Measurements from ENCODE around the gene C1orf159.
"Not testable (repeated sequence)": the region's sequence is repeated elsewhere in the genome, so short reads cannot be mapped to it uniquely, and the experiment has no call there.

The C1orf159 gene

DNA sequence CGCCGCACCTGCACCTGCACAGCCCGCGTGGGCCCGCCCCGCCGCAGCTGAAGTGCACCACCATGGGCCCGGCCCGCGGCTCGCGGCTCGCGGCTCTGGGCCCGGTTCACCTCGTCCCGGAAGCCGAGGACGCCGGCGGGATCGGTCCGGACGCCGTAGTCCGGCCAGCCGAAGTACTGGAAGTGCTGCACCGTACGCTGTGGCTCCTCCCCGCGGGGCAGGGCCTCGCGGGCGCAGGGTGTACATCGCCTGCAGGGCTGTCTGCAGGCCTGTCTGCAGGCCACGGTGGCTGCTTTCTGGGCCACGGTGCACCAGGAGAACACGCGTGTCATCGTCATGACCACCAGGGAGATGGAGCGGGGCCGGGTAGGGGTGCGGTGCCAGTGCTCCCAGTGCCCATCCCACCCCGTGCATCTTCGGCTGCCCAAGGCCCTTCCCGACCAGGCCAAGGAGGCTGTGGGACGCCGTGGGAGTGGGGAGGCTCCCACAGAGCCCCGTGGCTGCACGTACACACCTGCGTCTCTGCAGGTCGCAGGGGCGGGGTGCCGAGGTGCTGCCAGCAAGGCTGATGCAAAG lies 48.5 kb downstream of the C1orf159 start:
- no peak for DNase-seq (ENCODE audit: low read depth)

DNA sequence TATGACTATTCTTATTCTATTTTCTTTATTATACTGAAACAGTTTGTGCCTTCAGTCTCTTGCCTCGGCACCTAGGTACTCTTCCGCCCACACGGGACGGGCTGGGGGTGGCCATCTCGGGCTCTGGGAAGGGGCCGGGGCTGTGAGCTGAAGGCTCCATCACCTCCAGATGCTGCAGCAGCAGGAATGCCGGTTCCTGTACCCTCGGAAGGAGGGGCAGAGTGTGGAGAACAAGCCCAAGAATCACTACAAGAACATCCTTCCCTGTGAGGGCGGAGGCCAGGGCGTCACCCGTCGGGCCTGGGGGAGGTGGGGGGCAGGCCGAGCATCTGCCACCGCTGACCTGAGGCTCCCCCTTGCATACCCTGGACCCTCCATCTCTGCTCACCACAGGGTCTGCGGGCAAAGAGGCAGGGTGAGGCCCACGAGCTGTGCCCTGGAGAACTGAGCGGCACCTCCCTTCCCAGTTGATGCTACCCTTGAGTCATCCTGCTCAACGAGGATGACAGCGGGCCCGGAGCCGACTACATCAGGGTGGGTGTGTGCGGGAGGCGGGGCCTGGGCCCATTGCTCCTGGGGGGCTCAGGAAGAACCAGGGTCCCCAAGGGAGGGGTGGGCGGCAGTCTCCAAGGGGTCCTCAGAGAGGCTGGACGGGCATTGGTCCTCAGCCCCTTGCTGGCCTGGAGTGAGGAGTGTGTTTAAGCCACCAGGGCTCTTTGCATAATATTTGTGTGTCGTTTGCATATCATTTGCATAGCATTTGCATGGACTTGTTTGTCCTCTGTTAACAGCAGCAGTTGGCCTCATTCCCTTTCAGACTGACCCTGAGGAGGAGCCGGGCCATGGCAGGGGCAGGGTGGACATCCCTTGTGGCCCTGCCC lies 49.2 kb downstream of the C1orf159 start:
- no peak for DNase-seq (ENCODE audit: low read depth)

DNA sequence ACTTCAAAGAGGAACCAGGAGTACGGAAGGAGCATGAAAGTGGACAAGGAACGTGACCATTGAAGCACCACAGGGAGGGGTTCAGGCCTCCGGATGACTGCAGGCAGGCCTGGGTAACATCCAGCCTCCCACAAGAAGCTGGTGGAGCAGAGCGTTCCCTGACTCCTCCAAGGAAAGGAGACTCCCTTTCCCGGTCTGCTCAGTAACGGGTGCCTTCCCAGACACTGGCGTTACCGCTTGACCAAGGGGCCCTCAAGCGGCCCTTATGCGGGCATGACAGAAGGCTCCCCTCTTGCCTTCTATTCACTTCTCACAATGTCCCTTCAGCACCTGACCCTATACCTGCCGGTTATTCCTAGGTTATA lies 50.0 kb downstream of the C1orf159 start:
- DNase-seq (ENCODE audit: low read depth), result not testable (repeated sequence)

DNA sequence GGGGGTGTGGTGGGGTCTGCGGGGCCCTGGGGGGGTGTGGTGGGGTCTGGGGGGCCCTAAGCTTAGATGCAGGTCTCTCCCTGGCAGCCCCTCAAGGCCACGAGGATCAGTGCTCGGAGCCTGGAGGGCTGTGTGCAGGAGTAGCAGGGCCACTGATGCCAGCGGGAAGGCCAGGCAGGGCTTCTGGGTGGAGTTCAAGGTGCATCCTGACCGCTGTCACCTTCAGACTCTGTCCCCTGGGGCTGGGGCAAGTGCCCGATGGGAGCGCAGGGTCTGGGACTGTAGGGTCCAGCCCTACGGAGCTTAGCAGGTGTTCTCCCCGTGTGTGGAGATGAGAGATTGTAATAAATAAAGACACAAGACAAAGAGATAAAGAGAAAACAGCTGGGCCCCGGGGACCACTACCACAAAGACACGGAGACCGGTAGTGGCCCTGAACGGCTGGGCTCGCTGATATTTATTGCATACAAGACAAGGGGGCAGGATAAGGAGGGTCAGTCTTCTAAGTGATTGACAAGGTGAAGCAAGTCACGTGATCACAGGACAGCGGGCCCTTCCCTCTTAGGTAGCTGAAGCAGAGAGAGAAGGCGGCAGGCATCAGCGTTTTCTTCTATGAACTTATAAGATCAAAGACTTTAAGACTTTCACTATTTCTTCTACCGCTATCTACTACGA lies 50.5 kb downstream of the C1orf159 start:
- DNase-seq (ENCODE audit: low read depth), result no peak

DNA sequence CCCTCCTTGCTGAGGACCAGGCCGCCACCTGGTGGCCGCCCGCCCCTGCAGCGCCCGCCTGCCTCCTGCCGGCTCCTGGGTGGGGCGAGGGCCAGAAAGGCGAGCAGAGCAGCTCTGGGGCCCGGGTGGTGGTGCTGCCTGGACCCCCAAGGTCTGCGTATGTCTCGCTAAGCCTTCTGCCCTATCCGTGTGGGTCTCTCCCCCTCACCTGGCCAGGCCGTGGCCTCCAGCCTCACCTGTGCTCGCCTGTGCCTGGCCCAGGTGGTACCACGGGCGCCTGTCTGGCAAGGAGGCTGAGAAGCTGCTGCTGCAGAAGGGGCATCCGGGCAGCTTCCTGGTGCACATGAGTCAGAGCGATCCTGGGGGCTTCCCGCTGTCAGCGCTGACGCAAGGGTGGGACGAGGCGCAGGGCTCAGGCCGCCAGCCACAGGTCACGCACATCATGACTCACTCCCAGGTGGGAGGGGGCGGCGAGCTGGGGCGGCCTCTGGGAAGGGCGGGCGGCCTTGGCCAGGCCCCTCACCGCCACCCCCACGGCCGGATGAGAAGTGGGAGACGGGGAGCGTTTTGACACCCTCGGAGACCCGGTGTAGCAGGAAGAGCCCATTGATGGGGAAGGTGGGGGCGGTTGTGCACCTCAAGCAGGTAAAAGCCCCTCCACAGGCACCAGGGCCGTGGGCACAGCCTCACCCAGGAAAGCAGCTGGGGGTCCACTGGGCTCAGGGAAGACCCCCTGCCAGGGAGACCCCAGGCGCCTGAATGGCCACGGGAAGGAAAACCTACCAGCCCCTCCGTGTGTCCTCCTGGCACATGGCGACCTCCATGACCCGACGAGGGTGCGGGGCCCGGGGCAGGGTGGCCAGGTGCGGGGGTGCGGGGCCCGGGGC lies 51.7 kb downstream of the C1orf159 start:
- no peak for DNase-seq (ENCODE audit: low read depth)

DNA sequence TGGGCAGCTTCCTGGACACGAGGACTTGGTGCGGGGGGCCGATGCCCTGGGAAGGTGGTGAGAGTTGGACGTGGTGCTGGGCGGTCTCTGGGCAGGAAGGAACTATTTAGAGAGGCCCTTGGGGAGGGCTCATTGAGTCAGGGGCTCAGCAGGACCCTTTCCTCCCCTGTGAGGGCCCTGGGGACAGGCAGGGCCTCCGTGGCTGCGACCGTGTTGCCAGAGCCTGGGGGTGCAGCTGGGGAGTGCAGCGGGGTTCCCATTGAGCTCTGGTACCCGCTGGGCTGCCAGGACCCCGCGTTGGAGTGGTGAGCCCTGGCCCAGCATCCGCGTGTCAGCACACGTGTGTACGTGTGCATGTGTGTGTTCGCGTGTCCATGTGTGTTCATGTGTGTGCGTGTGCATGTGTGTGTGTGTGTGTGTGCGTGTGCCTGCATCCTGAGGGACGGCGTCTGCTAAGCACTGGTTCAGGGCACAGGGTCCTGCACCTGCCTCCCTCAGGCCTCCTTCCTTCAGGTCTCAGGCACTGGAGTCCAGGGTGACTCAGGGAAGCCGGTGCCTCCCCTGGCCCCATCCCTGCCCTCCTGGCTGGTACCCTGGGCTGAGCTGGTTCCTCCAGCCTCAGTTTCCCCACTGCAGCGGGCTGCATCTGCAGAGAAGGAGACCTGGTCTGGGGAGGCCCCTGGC lies 52.5 kb downstream of the C1orf159 start:
- DNase-seq (ENCODE audit: low read depth), result no peak

DNA sequence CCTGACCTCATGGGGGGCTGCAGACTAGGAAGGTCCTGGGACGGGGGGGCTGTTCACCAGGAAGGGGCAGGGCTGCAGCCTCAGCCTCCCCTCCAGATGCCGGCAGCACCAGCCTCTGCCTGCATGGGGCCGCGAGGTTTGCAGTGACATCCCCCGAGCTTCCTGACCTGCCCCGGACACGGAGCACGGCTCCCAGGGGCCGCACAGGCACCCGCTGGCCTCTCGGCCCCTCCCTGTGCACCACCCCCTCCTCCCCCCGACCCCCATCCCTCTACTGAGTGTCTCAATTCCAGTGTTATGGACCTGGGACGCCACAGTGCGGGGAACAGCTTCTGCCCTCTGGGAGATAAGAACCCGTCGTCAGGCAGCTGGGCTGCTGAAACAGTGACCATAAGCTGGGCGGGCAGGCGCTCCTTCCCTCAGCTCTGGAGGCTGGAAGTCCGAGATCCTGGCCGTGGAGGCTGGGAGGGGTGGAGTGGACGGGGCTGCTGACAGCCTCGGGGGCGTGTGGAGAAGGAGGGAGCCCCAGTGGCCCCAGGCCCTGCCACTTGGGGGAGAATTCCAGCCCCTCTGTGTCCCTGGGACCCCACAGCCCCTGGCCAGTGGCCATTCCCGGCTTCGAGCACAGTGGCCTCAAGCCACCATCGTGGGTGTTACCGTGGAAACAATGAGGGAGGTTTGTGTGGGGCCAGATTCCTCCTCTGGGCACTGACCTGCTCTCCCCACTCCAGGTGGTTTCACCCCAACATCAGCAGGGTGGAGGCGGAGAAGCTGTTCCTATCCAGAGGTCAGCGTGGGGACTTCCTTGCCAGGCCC lies 53.3 kb downstream of the C1orf159 start:
- no peak for DNase-seq (ENCODE audit: low read depth)

DNA sequence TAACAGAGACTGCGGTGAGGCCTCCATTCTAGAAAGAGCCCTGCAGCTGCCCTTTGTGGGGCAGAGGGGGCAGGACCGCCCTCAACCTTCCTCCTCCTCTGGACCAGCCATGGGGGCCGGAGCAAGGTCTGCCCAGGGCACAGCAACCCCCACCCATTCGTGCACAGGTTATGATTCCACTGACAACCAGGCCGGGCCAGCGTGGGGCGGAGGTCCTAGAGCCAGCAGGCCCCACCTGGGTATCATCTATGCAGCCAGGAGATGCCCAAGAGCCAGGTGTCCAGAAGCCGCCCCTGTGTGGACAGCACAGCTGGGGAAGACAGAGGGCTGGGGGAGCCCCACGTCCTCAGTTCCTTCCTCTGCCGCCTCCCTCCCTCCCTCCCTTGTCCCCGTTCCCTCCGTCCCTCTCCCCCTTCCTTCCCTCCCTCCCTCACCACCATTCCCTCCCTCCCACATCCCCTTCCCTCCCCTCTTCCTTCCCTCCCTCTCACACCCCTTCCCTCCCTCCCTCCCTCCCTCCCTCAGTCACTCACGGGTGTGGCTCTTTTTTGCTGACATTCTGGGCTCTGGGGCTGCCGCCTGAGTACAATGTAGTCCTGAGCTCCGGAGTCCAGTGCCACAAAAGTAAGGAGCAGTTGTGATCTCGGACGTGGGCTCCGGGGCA lies 54.1 kb downstream of the C1orf159 start:
- DNase-seq (ENCODE audit: low read depth), result no peak

DNA sequence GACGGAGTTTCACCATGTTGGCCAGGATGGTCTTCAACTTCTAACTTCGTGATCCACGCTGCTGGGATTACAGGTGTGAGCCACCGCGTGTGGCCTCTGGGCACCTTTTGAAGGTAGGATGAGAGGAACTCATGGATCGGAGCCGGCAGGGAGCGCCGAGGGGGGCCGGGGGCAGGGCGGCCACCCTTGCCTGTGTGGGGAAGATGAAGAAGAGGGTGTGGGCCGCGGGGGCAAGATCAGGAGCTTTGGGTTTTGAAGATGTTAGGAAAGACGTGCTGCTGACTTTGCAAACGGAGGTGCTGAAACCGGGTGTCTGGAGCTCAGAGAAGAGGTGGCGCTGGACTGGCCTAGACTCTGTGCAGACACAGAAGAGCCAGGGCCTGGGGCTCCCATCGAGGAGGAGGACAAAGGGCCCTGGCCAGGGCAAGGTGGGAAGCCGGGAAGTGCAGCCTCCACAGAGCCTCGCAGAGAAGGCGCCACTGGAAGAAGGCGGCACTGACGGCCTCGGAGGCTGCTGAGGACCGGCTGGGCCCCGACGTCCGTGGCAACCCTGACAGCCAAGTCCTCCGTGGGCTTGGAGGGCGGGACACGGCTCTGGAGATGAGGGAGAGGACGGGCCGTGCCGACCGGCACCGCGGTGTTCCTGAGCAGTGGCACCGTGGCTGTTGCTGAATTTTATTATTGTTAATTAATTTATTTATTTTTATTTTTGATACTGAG lies 55.4 kb downstream of the C1orf159 start:
- no peak for DNase-seq (ENCODE audit: low read depth)

DNA sequence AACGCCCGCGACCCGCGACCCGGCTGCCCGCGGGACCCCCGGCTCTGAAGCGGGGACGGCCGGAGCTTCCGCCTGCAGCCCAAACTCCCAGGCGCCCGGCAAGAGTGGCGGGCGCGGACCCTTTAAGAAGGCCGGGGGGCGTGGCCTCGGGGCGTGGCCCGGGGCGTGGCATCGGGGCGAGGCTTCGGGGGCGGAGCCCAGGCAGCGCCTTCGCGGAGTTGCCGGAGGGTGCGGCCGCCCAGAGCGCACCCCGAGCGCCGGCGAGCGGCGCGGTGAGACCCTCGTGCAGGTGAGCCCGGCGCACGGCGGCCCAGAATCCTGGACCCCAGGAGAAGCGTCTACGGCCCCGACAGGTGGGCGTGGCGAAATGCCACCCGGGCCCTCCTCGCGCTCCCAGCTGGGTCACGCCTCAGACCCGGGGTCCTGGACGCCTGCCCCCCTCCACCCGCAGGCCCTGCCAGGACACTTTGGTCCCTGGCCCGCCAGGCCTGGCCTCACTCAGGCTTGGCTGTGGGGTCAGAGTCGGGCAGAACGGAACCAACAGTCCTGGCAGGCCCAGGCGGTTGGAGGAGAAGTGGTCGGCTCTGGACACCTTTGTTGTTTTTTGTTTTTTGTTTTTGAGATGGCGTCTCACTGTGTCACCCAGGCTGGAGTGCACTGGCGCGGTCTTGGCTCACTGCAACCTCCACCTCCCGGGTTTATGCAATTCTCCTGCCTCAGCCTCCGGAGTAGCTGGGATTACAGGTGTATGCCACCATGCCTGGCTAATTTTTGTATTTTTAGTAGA lies 56.2 kb downstream of the C1orf159 start:
- no peak for DNase-seq (ENCODE audit: low read depth)

DNA sequence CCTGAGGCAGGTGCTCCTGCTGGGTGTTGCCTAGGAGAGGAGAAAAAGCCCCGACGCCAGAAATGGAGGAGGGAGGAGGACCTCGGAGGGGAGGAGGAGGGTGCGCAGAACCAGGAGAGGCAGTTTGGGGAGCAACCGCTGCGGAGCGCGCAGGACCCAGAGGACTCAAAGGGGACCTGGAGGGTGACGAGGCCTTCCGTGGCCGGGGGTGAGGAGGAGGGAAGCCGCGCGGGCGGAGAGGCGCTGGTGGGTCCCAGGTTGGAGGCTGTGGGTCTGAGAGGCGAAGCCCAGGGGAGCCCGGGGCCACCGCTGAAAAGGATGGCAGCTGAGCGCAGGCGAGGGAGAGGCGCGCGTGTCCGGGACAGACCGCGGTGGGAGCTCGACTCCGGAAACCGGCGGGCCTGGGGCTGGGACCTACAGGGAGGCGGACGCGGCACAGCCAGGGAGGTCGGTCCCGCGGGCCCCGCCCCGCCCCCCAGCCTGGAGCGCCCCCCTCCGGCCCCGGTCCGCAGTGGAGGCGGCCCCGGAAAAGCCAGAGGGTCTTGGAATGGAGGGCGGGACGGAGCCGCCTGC lies 56.9 kb downstream of the C1orf159 start:
- no peak for DNase-seq (ENCODE audit: low read depth)

DNA sequence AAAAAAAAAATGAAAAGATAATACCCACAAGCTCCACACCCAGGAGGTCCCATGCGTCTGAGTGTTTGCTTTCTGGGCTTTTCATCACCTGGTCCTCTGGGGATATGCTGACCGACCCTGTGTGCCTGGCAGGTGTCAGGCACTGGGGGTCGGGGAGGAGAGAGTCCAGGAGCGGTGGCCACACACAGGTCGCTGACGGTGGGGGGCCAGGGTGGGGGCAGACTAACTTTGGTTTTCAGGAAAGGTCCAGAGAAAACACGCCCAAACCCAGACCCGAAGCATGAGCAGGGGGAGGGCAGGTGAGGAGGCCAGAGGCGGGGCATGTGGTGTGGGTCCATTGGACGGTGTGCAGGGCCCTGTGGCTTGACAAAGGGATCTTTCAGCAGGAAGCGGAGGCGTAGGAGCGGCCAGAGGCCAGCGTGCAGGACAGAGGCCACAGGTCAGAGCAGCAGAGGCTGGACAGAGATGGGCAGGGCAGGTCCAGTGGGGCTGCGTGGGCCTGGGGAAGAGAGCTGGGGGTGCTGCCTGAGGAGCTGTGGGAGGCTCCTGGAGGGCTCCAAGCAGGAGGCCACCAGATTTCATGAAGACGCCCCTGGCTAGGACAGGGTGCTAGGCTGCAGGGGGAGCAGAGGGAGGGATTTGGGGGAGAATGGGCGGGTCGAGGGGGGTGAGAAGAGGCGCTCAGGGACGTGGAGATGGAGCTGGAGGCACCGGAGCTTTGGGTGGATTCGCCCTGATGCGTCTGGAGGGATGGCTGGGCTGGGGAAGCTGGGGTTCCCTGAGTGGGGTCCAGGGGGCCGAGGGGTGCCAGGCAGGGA lies 57.6 kb downstream of the C1orf159 start:
- no peak for DNase-seq (ENCODE audit: low read depth)

DNA sequence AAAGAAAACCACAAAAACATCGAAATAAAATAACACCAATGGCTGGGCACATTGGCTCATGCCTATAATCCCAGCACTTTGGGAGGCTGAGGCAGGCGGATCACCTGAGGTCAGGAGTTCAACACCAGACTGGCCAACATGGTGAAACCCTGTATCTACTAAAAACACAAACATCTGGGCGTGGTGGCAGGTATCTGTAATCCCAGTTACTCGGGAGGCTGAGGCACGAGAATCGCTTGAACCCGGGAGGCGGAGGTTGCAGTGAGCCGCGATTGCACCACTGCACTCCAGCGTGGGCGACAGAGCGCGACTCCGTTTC lies 58.2 kb downstream of the C1orf159 start:
- not testable (repeated sequence) for DNase-seq (ENCODE audit: low read depth)

DNA sequence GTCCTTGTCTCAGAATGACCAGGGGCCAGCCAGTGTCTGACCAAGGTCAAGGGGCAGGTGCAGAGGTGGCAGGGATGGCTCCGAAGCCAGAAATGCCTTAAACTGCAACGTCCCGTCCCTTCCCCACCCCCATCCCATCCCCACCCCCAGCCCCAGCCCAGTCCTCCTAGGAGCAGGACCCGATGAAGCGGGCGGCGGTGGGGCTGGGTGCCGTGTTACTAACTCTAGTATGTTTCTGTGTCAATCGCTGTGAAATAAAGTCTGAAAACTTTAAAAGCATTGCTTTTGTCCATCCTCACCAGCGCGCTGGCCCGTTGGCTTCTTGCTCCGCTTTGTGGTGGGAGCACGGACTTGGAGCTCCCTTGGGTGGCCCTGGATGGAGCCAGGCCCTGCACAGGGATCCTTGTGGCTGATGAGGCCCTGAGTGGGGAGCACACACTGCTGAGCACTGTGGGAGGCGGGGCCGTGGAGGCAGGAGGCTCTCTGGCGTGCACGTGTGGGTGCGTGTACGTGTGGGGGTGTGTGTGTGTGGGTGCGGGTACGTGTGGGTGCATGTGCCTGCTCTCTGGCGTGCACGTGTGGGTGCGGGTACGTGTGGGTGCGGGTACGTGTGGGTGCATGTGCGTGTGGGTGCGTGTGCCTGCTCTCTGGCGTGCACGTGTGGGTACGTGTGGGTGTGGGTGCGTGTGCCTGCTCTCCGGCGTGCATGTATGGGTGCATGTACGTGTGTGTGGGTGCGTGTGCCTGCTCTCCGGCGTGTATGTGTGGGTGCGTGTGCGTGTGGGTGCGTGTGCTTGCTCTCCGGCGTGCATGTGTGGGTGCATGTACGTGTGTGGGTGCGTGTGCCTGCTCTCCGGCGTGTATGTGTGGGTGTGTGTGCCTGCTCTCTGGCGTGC lies 59.8 kb downstream of the C1orf159 start:
- DNase-seq (ENCODE audit: low read depth), result no peak

DNA sequence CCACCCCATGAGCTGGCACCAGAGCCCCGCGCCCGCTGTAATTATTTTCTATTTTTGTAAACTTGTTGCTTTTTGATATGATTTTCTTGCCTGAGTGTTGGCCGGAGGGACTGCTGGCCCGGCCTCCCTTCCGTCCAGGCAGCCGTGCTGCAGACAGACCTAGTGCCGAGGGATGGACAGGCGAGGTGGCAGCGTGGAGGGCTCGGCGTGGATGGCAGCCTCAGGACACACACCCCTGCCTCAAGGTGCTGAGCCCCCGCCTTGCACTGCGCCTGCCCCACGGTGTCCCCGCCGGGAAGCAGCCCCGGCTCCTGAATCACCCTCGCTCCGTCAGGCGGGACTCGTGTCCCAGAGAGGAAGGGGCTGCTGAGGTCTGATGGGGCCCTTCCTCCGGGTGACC lies 60.9 kb downstream of the C1orf159 start:
- DNase-seq (ENCODE audit: low read depth), result no peak

DNA sequence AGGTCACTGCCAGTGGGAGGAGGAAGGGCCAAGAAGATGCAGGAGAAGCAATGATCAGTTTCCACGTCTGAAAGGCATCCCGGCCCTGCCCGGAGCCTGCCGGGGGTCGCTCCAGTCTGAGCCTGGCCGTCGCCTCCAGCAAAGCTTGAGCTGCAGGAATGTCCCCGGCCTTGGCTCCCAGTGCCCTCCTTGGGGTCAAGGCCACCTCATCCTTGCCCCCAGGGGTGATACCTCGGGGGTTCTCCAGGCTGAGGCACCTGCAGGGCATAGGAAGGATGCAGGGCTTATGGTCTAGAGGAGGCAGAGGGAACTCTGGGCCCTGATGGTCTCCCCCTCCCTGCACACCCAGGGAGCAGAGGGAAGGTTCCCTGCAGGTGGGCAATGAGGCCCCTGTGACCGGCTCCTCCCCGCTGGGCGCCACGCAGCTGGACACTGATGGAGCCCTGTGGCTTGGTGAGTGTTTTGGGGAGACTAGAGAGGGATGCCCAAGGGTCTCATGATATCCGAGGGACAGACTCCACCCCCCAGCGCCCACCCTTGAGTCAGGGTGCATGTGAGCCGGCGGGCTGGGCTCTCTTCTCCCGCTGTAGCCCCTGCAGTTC lies 61.7 kb downstream of the C1orf159 start:
- DNase-seq (ENCODE audit: low read depth), result no peak

Data from GM04503 (cell line).